ENCODE measurements around the gene TOR3A. TPM values are rescaled to one million over a fixed set of nuclear protein-coding genes. Genes with fewer than 3 reads are reported as not detected.

TOR3A gene
- total and polyA plus RNA-seq, 2 donors (not counting 1 experiment from before 2014, with no cell fraction given): 24.0 to 62.1 TPM

DNA sequence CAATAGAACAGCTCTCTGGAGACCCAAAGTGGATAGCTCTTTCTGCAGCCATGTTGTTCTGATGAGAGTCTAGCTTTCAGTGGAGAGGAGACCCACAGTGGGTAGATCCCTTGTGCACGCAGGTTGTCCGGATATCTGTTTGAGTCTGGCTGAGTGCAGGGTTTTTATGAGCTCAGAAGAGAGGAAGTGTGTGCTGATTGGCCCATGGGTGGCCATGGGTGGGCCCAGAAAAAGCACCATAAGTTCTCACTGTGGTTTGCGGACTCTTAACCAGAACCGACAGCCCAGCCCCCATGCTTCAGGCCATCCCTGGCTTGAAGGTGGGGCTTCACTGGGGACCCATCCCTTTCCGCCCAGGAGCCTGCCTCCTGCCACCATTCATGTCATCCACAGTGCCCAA lies 39.2 kb upstream of the TOR3A start:
- peaks cover 24% of the 10 kb centered on the region for H3K79me2 ChIP-seq (ENCODE audit: control insufficient read depth, insufficient read depth, low read length)

DNA sequence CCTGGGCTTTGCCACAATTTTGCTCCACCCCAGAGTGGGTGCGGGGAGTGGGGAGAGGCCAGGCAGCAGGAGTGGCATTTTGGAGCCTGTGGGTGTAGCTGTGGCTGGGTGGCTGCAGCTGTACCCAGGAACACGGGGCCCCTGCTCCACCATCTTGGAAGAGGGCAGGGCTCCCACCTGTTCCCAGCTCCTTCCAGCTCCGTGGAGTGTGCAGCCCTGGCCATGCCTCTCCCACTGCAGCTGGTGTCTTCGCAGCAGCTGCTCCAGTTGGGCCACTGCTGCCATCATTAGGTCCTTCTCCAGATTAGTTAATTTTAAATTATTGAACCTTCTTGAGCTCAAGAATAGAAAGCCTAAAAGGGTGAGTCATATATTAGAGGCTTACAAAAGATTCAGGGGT lies 38.6 kb upstream of the TOR3A start:
- Histone ChIP-seq H3K9ac (ENCODE audit: insufficient read depth, low read length) (no peak overlapping the region), H3K4me2 (ENCODE audit: extremely low read depth, insufficient read depth, low read length) (no peak overlapping the region), H3K27ac (ENCODE audit: insufficient read depth, low read length) (no peak overlapping the region), H2AFZ (ENCODE audit: low read length) (no peak overlapping the region), H3K9me3 (ENCODE audit: control insufficient read depth, insufficient read depth, low read depth, low read length) (no peaks in the 10 kb centered on the region), H3K27me3 (ENCODE audit: control insufficient read depth, insufficient read depth, low read length) (no peaks in the 10 kb centered on the region), H3K79me2 (ENCODE audit: control insufficient read depth, insufficient read depth, low read length) (peaks cover 24% of the 10 kb centered on the region), H3K4me1 (ENCODE audit: control insufficient read depth, extremely low read depth, insufficient read depth, low read length) (peaks cover 6% of the 10 kb centered on the region), H3K36me3 (ENCODE audit: control insufficient read depth, insufficient read depth, low read length) (peaks cover 1% of the 10 kb centered on the region), H4K20me1 (ENCODE audit: control insufficient read depth, extremely low read depth, insufficient read depth, low read length) (no peaks in the 10 kb centered on the region), H3K4me3 (replicated peaks in 1 of 4; ENCODE audit: control extremely low read depth in 1 of 4, insufficient read depth in 1 of 4, low read depth in 3 of 4, low read length in 4 of 4) (no peak overlapping the region)
- TF ChIP-seq CTCF (conservative IDR thresholded peaks at IDR 0.05 in 1 of 2, IDR thresholded peaks at IDR 0.05 in 1 of 2; ENCODE audit: low read depth in 1 of 2, low read length in 2 of 2): no peak
- DNase-seq (ENCODE audit: low read depth in 2 of 2): no peak

More for the DNA sequence above, 39.2 kb upstream of the TOR3A start:
- Histone ChIP-seq H3K4me2 (ENCODE audit: extremely low read depth, insufficient read depth, low read length) (no peak overlapping the region), H3K27ac (ENCODE audit: insufficient read depth, low read length) (no peak overlapping the region), H2AFZ (ENCODE audit: low read length) (no peak overlapping the region), H3K4me1 (ENCODE audit: control insufficient read depth, extremely low read depth, insufficient read depth, low read length) (peaks cover 9% of the 10 kb centered on the region), H4K20me1 (ENCODE audit: control insufficient read depth, extremely low read depth, insufficient read depth, low read length) (no peaks in the 10 kb centered on the region), H3K9ac (ENCODE audit: insufficient read depth, low read length) (no peak overlapping the region), H3K4me3 (replicated peaks in 1 of 4; ENCODE audit: control extremely low read depth in 1 of 4, insufficient read depth in 1 of 4, low read depth in 3 of 4, low read length in 4 of 4) (no peak overlapping the region), H3K36me3 (ENCODE audit: control insufficient read depth, insufficient read depth, low read length) (peaks cover 1% of the 10 kb centered on the region), H3K9me3 (ENCODE audit: control insufficient read depth, insufficient read depth, low read depth, low read length) (no peaks in the 10 kb centered on the region), H3K27me3 (ENCODE audit: control insufficient read depth, insufficient read depth, low read length) (no peaks in the 10 kb centered on the region)
- TF ChIP-seq CTCF (conservative IDR thresholded peaks at IDR 0.05 in 1 of 2, IDR thresholded peaks at IDR 0.05 in 1 of 2; ENCODE audit: low read depth in 1 of 2, low read length in 2 of 2) (no peak), EZH2 (IDR thresholded peaks at IDR 0.05; ENCODE audit: low read length, missing control alignments) (no peak)
- no peak for DNase-seq (ENCODE audit: low read depth in 2 of 2)

GRCh38 chr1:179043907-179044306 lies 38.0 kb upstream of the TOR3A start:
- DNase-seq (ENCODE audit: low read depth in 2 of 2): no peak
- no peak overlapping the region for H3K4me2 ChIP-seq (ENCODE audit: extremely low read depth, insufficient read depth, low read length)
- H3K4me1 ChIP-seq (ENCODE audit: control insufficient read depth, extremely low read depth, insufficient read depth, low read length): peaks cover 2% of the 10 kb centered on the region
- no peaks in the 10 kb centered on the region for H4K20me1 ChIP-seq (ENCODE audit: control insufficient read depth, extremely low read depth, insufficient read depth, low read length)
- H3K27me3 ChIP-seq (ENCODE audit: control insufficient read depth, insufficient read depth, low read length): no peaks in the 10 kb centered on the region
- H3K79me2 ChIP-seq (ENCODE audit: control insufficient read depth, insufficient read depth, low read length): peaks cover 21% of the 10 kb centered on the region
- TF ChIP-seq EZH2 (IDR thresholded peaks at IDR 0.05; ENCODE audit: low read length, missing control alignments) (no peak), CTCF (conservative IDR thresholded peaks at IDR 0.05 in 1 of 2, IDR thresholded peaks at IDR 0.05 in 1 of 2; ENCODE audit: low read depth in 1 of 2, low read length in 2 of 2) (no peak)
- no peak overlapping the region for H3K27ac ChIP-seq (ENCODE audit: insufficient read depth, low read length)
- H3K36me3 ChIP-seq (ENCODE audit: control insufficient read depth, insufficient read depth, low read length): peaks cover 1% of the 10 kb centered on the region
- no peak overlapping the region for H3K9ac ChIP-seq (ENCODE audit: insufficient read depth, low read length)
- no peak overlapping the region for H3K4me3 ChIP-seq (replicated peaks in 1 of 4; ENCODE audit: control extremely low read depth in 1 of 4, insufficient read depth in 1 of 4, low read depth in 3 of 4, low read length in 4 of 4)
- H3K9me3 ChIP-seq (ENCODE audit: control insufficient read depth, insufficient read depth, low read depth, low read length): no peaks in the 10 kb centered on the region
- H2AFZ ChIP-seq (ENCODE audit: low read length): no peak overlapping the region
